Neural crest cell (in vitro differentiated cells): ENCODE data around the gene EFCC1. TPM values are rescaled to one million over a fixed set of nuclear protein-coding genes. Genes with fewer than 3 reads are reported as not detected.

Source experiments
- DNase-seq: peaks from one replicate; pipeline ENCODE4 v3.0.0; 2021; ENCODE audit warnings: low read depth, mixed read lengths, low spot score
- H3K27ac Mint-ChIP-seq: one replicate; pipeline ENCODE4 v1.8.0; 2021; ENCODE audit warnings: mild to moderate bottlenecking, mixed read lengths; ENCODE audit not compliant: unreplicated experiment
- H3K27me3 Mint-ChIP-seq: 2 replicates; pipeline ENCODE4 v1.8.0; 2021; ENCODE audit warnings: low read depth, mild to moderate bottlenecking, mixed read lengths
- H3K36me3 Mint-ChIP-seq: 2 replicates; pipeline ENCODE4 v1.8.0; 2021; ENCODE audit warnings: low read depth, mild to moderate bottlenecking, mixed read lengths
- H3K4me1 Mint-ChIP-seq: 2 replicates; pipeline ENCODE4 v1.8.0; 2021; ENCODE audit warnings: mixed read lengths
- H3K4me3 Mint-ChIP-seq: one replicate; pipeline ENCODE4 v1.8.0; 2021; ENCODE audit warnings: mild to moderate bottlenecking, mixed read lengths
- H3K9me3 Mint-ChIP-seq: 2 replicates; pipeline ENCODE4 v1.8.0; 2021; ENCODE audit warnings: mixed read lengths
- total RNA-seq: library from RNA; stranded (reverse); gene quantifications from 2 replicates; pipeline ENCODE4 v1.2.1, GENCODE V29; 2021
- TF ChIP-seq, protein P1 (sequence below): fragments of 200-600 bp; sonication (generic); conservative IDR thresholded peaks from 2 replicates; pipeline ENCODE4 v1.5.0; 2021; ENCODE audit warnings: antibody characterized with exemption, mild to moderate bottlenecking

The EFCC1 gene
- total RNA-seq, 1 donor from 2014 or later: 11.8 TPM

- DNase-seq: no peak
- Mint-ChIP-seq H3K4me1 (peaks cover 27% of the 10 kb centered on the region), H3K9me3 (no peaks in the 10 kb centered on the region), H3K36me3 (peaks cover 2% of the 10 kb centered on the region), H3K27me3 (no peaks in the 10 kb centered on the region), H3K4me3 (no peak overlapping the region), H3K27ac (no peak overlapping the region)
- TF ChIP-seq, protein P1, sequence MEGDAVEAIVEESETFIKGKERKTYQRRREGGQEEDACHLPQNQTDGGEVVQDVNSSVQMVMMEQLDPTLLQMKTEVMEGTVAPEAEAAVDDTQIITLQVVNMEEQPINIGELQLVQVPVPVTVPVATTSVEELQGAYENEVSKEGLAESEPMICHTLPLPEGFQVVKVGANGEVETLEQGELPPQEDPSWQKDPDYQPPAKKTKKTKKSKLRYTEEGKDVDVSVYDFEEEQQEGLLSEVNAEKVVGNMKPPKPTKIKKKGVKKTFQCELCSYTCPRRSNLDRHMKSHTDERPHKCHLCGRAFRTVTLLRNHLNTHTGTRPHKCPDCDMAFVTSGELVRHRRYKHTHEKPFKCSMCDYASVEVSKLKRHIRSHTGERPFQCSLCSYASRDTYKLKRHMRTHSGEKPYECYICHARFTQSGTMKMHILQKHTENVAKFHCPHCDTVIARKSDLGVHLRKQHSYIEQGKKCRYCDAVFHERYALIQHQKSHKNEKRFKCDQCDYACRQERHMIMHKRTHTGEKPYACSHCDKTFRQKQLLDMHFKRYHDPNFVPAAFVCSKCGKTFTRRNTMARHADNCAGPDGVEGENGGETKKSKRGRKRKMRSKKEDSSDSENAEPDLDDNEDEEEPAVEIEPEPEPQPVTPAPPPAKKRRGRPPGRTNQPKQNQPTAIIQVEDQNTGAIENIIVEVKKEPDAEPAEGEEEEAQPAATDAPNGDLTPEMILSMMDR: no peak
Measured at GRCh38 chr3:129016720-129017483, 15.8 kb downstream of the EFCC1 start.

DNA sequence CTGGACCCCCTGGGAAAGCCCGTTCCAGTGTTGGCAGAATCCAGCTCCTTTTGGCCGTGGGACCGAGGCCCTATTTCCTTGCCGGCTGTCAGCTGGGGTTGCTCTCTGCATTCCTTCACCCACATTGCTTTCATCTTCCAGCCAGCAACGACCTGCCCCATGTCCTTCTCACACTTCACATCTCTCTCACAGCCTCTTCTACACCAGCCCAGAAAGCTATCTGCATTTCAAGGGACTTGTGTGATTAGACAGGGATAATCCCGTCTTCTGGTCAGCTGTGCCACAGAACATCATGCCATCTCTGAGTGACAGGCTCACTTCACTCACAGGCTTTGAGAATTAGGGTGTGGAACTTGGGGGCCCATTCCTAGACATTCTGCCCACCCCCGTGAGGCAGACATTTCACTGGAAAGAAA lies 16.4 kb downstream of the EFCC1 start:
- H3K36me3 Mint-ChIP-seq: peaks cover 4% of the 10 kb centered on the region
- H3K4me1 Mint-ChIP-seq: peaks cover 27% of the 10 kb centered on the region
- TF ChIP-seq, protein P1: no peak
- no peak overlapping the region for H3K4me3 Mint-ChIP-seq
- no peak overlapping the region for H3K27ac Mint-ChIP-seq
- H3K9me3 Mint-ChIP-seq: no peaks in the 10 kb centered on the region
- no peaks in the 10 kb centered on the region for H3K27me3 Mint-ChIP-seq
- DNase-seq: no peak

DNA sequence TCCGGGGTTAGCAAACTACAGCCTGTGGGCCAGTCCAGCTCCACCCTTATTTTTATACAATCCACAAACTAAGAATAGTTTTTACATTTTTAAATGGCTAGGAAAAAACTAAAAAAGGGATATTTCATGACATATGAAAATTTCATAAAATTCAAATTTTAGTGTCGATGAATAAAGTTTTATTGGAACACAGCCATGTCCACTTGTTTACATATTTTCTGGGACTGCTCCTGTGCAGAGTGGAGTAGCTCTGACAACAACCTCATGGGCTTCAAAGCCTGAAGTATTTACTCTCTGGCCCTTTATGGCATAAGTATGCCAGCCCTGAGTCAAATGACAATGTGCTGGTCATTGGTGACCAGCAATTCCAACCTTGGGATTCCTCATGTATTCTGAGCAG lies 17.2 kb downstream of the EFCC1 start:
- Mint-ChIP-seq H3K36me3 (peaks cover 4% of the 10 kb centered on the region), H3K4me1 (peaks cover 27% of the 10 kb centered on the region), H3K27ac (no peak overlapping the region), H3K27me3 (no peaks in the 10 kb centered on the region), H3K4me3 (no peak overlapping the region), H3K9me3 (no peaks in the 10 kb centered on the region)
- TF ChIP-seq, protein P1: no peak
- no peak for DNase-seq

DNA sequence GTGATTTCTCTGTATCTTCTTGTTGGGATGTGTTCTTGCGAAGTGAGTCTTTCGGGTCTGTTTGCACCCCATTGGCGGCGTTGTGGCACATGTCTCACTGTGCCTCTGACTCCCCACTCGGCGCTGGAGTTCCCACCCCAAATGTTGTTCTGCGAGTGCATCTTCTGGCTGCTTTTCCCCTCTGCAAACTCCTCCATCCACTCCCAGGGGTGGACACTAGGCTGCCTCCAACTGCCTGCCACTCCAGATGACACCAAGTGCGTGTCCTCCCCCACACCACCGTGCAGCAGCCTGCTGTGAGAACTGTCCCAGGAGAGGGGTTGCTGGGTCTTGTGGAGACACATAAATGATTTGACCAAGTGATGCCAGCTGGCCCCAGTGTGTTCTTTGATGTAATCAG lies 17.6 kb downstream of the EFCC1 start:
- Mint-ChIP-seq H3K27me3 (no peaks in the 10 kb centered on the region), H3K36me3 (peaks cover 2% of the 10 kb centered on the region), H3K4me3 (no peak overlapping the region), H3K4me1 (peaks cover 27% of the 10 kb centered on the region), H3K27ac (no peak overlapping the region), H3K9me3 (no peaks in the 10 kb centered on the region)
- no peak for DNase-seq
- TF ChIP-seq, protein P1: no peak

GRCh38 chr3:129019266-129019665 lies 18.2 kb downstream of the EFCC1 start:
- Mint-ChIP-seq H3K9me3 (no peaks in the 10 kb centered on the region), H3K4me1 (peaks cover 26% of the 10 kb centered on the region), H3K27me3 (no peaks in the 10 kb centered on the region), H3K36me3 (peaks cover 4% of the 10 kb centered on the region), H3K27ac (no peak overlapping the region), H3K4me3 (no peak overlapping the region)
- no peak for DNase-seq
- TF ChIP-seq, protein P1: no peak
